HG02885 (cell line): Measurements from ENCODE around the gene HMCN2.

Source experiments
- ATAC-seq: cut with Tn5 transposase; IDR thresholded peaks from one replicate; pipeline ENCODE4 v1.9.1; 2021; ENCODE audit warnings: mild to moderate bottlenecking; ENCODE audit not compliant: unreplicated experiment, poor library complexity

HMCN2 gene

DNA sequence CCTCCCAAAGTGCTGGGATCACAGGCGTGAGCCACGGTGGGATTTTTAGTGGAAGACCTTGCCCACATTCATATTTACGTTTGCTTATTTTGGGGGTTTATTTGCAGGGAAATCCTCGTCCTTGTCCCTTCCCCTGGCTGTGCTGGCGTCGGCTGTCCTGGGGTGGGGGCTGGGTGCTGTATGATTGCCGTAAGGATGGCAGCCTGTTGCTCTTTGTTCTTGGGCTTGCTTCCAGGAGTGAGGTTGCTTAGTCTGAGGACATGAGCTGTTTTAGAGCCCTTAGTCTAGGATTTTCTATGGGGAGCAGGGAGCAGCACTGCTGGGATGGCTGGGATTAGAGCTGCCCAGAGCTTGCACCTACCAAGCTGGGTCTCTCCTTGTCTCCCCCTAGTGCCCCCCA is 93.4 kb downstream of the HMCN2 start:
- ATAC-seq = no peak

DNA sequence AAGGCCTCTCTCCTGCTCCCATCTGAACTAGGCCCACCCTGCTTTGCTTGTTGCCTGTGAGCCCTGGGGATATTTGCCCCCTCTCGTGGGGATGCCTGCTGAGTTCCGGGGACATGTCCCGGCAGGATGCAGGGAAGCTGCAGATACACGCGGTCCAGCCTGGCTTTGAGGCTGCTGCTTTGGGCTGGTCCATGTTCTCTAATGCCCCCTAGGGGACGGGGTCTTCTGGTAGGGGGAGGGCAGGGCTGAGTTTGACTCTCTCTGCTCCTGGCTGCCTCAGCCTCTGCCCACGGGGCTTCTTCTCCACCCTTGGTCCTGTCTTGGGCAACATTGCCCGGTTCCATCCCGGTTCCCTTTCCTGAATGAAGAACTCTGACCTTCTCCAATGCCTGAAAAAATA is 94.3 kb downstream of the HMCN2 start:
- no peak for ATAC-seq

DNA sequence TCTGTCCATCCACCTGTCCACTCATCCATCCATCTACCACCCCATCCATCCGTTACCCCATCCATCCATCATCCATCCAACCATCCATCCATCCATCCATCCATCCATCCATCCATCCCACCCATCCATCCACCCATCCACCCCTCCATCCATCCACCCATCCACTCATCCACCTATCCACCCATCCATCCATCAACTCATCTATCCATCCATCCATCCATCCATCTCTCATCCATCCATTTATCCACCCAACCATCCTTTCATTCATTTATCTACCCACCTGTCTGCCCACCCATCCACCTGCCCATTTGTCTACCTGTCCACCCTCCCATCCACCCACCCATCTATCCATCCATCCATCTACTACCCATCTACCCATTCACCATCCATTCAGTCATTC is 95.1 kb downstream of the HMCN2 start:
- ATAC-seq = no peak

DNA sequence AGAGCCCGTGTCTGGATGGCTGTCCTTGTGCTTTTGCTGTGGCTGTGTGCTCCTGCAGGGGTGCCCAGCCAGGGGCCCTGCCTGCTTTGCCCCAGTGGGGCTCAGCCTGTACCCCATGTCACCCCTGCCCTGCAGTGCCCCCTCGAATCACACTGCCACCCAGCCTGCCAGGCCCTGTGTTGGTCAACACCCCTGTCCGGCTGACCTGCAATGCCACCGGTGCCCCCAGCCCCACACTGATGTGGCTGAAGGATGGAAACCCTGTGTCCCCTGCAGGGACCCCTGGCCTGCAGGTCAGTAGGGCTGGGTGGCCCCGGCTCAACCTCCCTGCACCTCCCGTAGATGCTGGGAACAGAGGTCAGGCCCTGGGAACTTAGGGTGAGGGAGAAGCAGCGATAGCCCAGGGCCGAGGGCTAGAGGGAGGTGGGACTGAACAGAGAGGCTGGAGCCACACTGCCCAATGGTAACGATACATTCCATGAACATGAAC is 96.4 kb downstream of the HMCN2 start:
- no peak for ATAC-seq

DNA sequence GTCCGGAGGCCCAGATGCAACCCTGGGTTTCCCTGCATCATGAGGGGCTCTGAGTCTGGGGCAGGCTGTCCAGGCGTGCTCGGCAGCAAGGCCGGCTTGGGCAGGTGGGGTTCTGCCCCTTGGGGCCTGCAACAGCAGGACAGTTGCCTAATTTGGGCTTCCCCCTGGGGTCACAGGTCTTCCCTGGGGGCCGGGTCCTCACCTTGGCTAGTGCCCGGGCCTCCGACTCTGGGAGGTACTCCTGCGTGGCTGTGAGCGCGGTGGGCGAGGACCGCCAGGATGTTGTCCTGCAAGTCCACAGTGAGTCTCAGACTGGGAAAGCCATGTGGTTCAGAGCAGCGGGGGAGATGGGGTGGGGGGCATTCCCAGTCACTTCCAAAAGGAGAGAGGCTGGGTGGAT is 97.1 kb downstream of the HMCN2 start:
- no peak for ATAC-seq

DNA sequence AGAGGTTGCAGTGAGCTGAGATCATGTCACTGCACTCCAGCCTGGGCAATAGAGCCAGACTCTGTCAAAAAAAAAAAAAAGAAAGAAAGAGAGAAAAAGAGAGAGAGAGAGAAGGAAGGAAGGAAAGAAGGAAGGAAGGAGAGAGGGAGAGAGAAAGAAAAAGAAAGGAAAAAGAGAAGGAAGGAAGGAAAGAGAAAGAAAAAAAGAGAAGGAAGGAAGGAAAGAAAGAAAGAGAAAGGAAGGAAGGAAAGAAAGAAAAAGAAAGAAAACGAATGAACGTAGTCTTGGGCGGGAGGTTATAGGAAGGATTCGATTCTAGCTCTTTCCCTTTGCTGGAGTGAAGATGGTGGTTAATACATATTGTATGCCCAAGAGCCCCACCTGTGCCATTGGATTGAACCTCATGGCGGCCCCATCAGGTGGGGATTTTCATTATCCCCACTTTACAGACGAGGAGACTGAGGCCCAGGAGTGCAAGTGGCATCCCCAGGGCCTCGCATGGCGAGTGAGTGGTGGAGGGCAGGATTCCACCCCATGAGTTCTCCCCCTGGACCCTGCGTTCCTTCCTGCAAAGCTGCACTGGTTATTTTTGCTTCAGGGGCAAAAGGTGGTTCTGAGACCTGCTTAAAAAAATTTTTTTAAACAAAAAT is 98.3 kb downstream of the HMCN2 start:
- ATAC-seq = no peak

DNA sequence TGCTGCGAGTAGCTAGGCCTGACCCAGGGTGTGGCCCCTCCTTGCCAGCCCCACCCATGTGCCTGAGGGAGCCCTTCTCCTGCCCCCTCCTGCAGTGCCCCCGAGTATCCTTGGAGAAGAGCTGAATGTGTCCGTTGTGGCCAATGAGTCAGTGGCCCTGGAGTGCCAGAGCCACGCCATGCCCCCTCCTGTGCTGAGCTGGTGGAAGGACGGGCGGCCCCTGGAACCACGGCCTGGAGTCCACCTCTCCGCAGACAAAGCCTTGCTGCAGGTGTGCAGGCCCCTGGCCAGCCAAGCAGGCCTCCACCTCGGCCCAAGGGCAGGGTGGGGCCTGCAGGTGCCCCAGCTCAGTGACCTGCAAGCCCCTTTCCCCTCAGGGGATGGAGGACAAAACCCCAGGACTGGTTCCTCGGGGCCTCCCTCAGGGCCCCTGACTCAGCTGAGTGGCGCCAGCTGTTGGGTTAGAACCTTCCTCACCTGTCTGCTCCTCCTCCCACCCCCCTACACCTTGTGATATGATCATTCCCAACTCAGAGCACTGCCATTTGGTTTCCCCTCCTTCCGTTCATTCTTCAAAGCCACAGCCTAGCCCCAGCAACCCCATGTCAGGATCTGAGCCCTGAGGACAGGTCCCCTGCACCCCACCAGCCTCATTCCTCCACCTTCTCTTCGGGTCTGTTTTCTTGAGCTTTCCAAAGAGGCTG is 99.2 kb downstream of the HMCN2 start:
- no peak for ATAC-seq

DNA sequence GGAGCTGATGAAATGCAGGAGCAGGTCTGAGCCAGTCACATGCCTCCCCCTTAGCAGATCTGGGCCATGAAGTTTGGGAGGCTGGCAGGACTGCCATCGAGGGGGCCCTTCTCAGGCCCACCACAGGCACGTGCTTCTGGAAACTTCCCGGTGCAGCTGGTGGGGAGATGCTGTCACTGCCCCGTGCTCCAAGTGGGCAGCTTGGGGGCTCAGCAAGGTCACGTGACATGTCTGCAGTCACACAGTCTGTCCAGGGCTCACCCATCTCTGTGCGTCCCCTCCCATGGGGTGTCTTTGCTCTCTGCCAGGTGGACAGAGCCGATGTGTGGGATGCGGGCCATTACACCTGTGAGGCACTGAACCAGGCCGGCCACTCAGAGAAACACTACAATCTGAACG is 99.8 kb downstream of the HMCN2 start:
- no peak for ATAC-seq

DNA sequence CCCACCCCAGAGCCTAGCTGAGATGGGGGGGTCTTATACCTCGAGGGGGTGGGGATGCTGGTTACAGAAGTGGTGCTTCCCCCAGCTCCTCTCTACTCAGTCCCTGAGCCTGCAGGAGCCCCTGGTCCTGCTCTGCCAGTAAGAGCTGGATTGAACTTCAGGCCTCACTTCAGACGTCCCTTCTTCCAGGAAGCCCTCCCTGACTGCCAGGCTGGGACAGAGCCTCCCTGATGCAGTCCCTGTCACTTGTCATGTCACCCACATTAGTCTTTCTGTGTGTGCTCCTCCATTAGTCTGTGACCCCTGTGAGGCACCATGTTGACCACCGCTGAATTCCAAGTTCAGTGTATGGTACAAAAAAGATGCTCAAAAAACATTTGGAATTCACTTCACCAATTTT is 100.5 kb downstream of the HMCN2 start:
- no peak for ATAC-seq

DNA sequence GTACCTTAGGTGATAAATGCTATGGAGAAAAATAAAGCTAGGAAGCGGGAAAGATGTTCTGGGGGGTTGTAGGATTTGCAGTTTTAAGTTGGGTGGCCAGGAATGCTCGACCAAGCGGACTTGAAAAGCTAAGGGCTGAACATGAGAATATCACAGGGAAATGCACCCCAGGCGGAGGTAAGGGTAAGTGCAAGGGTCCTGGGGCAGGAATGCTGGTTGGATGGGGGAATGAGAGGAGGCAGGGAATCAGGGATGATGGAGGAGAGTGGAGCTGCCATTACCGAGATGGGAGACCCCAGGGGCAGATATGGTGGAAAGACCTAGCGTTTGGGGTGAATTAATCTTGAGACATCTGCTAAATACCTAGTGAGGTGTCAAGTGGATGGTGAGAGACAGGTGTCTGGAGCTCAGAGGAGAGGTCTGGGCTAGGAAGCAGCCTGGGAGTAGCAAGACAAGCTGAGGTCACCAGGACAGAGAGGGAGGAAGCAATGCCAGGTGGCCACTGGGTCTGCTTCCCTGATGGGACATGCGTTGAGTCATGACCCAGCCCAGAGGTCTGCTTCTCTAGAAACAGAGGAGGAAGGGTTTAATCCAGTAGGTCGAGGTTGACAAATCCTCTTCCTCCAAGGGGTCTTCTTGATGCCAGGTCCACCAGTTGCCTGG is 101.5 kb downstream of the HMCN2 start:
- no peak for ATAC-seq

DNA sequence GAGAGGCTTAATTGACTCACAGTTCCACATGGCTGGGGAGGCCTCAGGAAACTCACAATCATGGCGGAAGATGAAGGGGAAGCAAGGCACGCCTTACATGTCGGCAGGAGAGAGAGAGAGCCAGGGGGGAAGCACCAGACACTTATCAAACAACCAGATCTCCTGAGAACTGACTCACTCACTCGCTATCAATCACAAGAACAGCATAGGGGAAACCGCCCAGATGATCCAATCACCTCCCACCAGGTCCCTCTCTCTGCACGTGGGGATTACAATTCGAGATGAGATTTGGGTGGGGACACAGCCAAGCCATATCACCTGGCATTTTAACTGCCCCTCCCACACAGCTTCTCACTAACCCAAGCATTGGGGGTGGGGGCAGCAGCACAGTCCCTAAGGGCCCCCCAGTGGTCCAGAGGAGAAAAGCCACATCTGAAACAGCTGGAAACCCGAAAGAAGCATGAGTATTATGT is 103.1 kb downstream of the HMCN2 start:
- no peak for ATAC-seq

DNA sequence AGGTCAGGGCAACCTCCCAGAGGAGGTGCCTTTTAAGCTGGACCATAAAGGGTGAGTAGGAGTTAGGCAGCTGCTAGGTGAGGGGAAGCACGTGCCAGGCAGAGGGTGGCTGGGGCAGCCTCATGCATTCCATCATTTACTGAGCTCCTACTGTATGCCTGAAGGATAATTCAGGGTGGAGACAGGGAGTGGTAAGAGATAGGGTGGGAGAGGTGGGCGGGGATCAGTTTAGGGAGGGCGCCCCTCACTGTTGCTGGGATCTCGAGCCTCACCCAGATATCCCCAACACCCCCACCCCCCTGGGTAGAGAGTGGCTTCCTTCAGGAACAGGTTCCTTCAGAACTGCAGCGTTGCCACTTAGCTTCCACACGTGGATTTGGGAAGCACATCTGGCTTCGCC is 104.7 kb downstream of the HMCN2 start:
- ATAC-seq = no peak

DNA sequence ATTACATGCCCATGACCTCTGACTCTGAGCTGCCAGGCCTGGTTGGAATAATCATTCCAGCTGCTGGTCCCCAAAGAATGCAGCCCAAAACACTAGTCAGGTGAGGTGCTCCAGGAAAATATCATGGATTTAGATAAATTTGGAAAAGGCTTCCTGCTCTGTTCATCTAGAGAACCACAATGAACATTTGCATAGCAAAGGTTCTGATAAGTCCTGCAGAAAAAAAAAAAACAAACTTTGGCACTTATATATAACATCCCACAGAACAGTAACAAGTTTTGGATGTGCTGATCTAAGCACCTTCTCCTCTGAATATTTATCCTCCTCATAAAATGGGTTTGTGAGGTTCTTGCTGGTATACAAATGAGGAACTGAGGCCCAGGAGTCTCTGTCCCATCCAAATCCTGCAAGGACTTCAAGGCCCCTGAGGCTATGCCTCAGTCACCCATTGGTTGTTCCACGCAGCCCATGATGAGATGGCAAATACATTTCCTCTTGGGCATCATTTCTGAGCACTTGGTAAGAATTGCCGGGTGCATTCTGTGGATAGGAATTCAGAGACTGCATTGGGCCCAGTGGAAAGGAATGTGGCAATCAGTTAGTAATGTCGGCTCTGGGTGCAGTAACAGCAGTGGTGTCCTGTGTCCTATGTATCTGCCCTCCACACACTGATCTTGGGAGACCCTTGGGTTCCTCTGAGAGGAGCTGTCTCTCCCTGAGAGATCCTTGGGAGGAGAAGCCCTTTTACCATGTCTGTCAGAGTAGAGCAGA is 105.8 kb downstream of the HMCN2 start:
- no peak for ATAC-seq

DNA sequence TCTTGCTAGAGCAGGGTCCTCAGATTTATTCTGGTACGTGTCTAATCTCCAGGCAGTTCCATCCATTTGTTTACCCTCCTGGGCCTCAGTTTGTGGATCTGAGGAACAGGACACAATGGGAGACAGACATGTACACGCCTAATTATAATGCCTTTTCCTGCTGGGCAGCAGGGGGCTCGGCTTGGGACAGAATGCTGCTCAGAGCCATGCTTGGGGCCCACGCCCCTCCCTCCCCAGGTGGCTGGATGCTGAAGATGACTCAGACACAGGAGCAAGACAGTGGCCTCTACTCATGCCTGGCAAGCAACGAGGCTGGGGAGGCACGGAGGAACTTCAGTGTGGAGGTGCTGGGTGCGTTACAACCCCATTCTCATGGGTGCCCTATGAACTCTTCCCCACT is 106.5 kb downstream of the HMCN2 start:
- ATAC-seq = no peak

DNA sequence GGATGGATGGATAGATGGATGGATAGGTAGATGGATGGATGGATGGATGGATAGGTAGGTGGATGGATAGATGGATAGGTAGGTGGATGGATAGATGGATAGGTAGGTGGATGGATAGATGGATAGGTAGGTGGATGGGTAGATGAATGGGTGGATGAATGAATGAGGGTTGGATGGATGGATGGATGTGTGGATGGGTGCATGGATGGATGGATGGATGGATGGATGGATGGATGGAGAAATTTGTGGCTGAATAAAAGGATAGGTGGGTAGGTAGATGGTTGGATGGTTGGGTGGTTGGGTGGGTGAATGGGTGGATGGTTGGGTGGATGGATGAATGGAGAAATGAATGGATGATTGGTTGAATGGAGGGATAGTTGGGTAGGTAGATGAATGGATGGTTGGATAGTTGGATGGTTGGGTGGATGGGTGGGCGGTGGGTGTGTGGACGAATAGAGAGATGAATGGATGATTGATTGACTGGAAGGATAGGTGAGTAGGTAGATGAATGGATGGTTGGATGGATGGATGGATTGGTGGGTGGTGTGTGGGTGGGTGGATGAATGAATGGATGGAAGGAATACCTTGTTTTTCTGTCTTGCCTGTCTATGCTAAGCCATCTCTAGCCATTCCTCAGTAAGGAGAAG is 108.2 kb downstream of the HMCN2 start:
- ATAC-seq = no peak

DNA sequence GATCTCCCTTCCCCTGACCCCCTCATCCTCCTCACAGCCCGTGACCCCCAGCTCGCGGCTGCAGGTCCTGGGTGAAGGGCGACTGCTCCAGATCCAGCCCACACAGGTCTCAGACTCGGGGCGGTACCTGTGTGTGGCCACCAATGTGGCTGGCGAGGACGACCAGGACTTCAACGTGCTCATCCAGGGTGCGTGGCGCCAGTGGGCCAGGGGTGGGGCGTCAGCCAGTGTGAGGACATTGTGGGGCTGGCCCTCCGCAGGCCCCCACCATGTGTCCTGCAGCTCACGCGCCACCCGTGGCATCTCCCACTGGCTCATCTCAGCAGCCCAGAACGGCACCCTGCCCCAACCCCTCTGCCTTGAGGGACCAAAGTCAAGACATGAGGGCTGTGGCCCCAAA is 112.1 kb downstream of the HMCN2 start:
- ATAC-seq = no peak

DNA sequence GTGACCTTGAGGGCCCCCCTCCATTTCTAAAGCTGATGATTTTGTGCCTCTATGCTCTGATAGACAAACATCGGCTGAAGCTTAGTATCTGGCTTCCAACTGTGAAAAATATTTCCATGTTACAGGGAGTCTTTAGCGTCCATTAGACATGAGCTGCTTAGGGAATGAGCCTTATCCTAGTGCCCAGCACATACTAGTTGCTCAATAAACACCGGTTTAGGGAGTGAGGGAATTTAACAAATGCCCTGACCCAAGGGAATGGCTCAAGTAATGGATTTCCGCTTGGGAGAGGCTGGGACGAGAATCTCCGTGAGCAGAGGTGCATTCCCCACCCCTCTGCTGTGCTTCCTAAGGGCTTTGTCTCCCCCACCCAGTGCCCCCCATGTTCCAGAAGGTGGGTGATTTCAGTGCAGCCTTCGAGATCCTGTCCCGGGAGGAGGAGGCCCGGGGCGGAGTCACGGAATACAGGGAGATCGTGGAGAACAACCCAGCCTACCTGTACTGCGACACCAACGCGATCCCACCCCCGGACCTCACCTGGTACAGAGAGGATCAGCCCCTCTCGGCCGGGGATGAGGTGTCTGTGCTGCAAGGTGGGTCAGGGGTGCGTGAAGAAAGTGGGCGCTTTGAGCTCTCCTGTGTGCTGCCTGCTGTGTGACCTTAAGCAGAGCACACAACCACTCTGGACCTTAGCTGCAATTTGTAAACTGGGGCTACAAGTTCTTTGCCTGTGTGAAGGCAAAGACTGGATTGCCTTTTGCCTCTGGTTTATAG is 113.5 kb downstream of the HMCN2 start:
- no peak for ATAC-seq

DNA sequence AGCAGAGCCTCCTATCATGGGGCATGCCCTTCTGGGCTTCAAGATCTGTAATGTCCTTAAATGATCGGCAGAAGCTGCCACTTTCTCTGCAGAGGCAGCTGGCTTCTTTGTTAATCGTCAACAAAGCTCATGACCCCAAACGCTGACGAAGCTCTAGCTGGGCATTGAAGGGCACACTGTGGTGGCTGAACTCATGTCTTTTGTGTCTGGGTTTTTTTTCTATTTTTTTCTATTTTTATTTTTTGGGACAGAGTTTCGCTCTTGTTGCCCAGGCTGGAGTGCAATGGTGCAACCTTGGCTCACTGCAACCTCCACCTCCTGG is 114.0 kb downstream of the HMCN2 start:
- ATAC-seq = no peak

DNA sequence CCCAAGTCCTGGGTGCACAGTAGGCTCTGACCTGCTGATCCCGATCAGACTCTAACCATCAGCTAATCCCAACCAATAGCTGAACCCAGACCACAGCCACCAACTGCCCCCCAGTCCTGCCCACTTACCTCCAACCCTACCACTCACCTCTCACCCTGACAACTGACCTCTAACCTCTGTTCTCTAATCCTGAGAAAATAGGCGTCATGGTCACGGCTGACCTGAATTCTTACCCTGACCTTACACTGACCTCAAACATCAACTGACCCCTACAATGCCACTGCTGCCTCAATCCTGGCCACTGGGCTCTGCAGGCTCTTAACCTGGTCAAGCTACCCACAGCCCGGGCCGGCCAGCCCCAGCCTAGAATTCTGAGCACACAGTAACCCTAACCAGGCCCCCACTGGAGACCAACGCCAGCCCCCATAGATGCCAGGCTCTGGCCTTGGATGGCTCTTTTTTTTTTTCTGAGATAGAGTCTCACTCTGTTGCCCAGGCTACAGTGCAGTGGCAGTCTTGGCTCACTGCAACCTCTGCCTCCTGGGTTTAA is 115.4 kb downstream of the HMCN2 start:
- ATAC-seq = no peak
